Hypothalamus (tissue), 51 donors: ENCODE measurements around the gene TPRN.
A peak's percentile ranks its signal among the peaks of the same experiment; 100 is the strongest.

Experiments used
- DNase-seq, 51 donors: peaks; one replicate each; lab custom pipeline; 2025; lab: John Stamatoyannopoulos, UW

The TPRN gene

DNA sequence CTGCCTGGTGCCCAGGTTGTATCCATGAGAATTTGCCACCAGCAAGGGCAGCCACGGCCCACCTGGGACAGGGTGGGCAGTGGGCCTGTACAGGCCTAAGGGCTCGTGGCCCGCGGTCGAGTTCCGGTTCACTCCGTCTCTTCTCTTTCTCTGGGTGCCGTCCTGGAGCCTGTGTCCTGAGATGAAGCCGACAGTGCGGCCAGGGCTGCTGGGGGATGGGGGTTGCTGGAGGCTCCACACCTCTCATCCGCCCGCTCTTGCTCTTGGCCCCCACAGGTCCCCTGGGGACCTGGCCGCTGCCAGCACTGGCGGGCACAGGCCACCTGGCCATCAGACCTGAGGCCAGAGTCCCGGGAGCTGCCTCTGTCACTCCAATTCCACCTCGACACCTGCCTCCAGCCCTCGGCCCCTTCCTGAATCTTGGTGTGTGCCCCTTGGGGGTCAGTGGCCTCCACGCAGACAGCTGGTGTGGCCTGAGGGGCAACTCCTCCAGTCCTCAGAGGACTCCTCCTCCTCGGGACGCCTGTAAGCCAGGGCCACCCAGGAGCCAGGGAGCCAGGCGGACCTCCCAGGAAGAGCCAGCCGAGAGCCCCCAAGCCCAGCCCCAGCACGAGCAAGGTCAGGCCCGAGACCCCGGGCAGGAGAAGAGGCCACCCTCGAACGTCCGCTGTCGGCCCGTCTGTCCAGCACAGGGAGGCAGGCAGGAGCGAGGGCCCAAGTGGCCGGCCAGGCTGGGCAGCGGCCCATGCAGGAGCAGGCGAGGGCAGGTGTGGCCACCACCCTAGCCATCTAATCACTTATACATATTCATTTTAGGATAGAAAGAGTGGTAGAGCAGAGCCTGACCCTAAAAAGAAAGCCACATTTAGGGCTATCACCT, 35.9 kb downstream of the TPRN start:
- no peak for DNase-seq

DNA sequence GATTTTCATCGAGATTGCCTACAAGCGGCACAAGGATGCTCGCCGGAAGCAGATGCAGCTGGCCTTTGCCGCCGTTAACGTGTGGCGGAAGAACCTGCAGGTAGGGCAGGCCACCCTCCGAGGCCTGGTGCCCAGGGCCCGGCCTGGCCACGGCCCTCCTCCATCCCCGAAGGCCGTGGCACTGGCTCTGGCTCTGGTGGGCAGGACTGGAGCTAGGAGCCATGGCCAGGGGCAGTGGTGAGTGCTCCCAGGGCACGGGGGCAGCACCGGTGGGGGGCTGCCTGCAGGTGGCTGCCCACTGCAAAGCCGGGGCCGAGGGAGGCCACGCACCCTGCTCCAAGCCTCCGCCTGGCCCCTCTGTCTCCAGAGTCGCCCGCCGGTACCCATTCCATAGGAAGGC, 36.7 kb downstream of the TPRN start:
- no peak for DNase-seq

DNA sequence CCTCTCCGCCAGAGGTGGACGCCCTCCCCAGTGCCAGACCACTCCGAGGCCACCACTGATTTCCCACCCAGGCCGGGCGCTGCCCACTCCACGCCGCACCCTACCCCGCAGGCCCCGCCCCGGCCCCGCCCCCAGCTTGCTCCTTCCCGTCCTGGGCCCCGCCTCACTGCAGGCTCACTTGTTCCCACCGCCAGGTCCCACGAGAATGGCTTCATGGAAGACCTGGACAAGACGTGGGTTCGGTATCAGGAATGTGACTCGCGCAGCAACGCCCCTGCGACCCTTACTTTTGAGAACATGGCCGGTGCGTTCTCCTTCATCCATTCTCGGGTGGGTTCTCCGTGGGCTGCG, 37.2 kb downstream of the TPRN start:
- no peak for DNase-seq

DNA sequence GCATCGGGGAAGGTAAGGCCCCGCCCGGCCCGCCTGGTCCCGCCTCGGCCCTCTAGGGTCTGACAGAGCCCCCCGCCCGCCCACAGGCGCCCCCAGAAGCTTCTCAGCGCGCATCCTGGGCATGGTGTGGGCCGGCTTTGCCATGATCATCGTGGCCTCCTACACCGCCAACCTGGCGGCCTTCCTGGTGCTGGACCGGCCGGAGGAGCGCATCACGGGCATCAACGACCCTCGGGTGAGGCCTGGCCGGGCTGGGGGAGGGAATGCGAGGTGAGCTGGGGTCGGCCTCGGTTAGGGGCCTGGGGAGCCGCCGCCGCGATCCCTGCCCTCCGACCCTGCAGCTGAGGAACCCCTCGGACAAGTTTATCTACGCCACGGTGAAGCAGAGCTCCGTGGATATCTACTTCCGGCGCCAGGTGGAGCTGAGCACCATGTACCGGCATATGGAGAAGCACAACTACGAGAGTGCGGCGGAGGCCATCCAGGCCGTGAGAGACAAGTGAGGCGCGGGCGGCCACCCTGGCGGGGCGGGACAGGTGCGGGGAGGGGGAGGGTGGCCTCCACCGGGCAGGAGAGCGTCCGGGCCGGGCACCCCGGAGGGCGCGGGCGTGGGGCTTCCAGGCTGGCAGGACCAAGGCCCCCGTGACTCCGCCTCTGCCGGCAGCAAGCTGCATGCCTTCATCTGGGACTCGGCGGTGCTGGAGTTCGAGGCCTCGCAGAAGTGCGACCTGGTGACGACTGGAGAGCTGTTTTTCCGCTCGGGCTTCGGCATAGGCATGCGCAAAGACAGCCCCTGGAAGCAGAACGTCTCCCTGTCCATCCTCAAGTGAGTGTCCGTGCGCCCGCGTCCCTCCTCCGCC, 37.8 kb downstream of the TPRN start:
- no peak for DNase-seq

DNA sequence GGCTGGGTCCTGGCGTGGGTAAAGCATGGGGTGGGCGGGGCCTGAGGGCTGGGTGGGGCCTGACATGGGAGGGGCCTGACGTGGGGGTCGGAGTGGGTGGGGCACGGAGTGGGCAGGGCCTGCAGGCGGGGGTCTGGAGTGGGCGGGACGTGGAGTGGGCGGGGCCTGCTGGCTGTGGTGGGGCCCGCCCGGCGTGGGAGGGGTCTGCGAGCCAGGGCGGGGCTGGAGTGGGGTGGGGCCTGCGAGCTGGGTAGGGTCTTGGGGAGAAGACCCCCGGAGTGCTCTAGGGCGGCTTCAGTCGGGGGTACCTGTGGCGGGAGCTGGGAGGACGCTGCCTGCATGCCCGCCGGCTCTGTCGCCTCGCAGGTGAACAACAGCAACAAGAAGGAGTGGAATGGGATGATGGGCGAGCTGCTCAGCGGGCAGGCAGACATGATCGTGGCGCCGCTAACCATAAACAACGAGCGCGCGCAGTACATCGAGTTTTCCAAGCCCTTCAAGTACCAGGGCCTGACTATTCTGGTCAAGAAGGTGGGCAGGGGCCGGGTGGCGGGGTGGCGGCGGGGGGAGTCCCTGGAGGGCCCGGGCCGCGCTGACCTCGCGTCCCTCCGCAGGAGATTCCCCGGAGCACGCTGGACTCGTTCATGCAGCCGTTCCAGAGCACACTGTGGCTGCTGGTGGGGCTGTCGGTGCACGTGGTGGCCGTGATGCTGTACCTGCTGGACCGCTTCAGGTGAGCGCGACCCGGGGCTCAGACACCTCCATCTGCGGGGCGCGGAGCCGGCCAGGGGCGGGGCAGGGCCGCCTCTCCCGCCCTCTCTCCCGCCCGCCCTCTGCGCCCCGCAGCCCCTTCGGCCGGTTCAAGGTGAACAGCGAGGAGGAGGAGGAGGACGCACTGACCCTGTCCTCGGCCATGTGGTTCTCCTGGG, 38.7 kb downstream of the TPRN start:
- DNase-seq = no peak

DNA sequence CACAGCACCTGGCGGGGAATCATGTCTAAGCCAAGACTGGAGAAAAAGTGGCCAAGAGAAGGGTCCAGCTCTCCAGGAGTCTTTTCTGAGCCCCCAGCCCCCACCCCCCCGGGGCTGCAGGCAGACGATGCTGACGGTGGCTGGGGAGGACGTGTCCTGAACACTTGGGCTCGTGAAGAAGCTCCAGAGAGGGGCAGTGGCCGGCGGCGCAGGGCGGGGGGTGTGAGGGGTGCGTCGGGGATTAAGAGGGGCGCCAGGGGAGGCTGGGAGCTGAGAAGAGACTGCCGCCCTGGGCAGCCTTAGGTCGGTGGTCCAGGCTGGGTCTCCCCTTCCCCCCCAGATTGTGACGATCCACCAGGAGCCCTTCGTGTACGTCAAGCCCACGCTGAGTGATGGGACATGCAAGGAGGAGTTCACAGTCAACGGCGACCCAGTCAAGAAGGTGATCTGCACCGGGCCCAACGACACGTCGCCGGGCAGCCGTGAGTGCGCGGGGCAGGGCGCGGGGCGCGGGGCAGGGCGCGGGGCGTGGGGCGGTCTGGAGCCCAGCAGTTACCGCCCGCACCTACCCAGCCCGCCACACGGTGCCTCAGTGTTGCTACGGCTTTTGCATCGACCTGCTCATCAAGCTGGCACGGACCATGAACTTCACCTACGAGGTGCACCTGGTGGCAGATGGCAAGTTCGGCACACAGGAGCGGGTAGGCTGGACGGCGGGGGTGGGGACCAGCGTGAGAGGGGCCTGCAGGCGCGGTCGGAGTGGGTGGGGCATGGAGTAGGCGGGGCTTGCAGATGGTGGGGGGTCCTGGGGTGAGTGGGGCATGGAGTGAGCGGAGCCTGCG, 39.6 kb downstream of the TPRN start:
- no peak for DNase-seq

DNA sequence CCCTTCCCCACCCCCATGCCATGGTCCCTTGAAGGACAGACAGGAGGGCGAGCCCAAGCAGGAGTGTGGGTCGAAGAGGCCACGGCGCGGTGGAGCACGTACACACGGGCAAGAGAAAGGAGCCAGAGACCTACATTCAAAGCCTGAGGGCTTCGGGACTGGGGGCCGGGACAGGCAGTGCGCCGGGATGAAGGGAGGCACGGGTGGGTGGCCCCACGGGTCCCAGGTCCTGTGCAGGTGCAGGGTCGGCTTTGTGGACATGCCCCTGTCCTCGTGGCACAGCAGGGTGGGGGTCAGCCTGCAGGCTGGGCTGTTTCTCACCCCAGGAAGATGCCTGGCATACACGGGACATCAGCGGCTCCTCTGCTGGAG, 40.5 kb downstream of the TPRN start:
- DNase-seq = no peak

DNA sequence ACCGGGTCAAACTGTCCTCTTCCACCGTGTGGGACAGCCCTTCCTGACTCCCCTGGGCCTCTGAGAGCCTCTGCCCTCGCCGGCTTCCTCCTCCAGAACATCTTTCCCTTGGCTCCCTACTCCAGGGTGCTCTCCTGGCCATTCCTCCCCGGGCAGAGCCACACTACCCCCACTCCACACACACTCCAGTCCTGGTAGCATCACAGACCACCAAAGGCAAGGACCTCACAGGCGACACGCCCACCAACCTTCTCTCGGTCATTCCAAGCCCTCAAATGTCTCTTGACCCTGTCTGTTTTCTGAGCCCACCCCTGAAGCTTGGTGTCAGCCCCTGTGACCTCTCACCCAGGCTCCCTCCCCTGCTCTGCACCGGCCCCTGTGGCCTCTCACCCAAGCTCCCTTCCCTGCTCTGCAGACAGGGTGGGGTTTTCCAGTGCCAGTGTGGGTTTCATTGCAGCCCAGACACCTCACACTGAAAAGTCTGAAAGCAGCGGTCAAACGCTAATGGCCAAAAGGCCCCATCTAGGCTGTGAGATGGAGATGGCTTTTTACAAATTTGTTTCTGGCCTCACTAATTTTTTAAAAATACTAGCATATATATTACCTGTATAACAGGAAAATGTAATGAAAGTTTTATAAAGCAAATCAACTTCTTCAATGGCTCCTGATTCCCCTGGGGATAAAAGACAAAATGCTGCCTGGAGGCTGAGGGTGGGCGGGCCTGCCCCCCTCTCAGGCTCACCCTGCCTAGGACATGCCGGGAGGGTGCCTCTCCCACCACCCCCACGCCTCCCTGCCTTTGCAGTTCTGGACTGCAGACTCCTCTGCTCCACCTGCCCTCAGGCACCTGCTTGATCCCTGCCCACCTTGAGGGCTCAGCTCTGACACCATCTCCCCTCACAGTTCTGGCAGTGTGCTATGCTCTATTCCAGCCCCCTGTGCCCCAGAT, 41.2 kb downstream of the TPRN start:
- no peak for DNase-seq

DNA sequence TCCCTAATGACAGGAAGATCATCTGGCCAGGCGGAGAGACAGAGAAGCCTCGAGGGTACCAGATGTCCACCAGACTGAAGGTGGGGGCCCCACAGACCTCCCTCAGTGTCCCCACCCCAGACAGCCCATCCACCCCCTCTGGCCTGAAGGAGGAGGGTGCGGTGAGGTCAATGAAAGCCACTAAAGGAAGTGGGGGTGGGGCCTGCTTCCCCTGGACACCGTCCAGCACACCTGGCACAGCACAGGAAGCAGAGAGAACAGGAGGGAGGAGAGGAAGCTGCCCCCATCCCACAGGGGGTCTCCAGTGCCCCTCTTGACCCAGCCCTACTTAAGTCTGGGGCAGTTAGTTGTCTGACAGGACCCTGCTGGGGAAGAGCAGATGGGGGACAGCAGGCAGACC, 41.9 kb downstream of the TPRN start:
- DNase-seq = no peak

DNA sequence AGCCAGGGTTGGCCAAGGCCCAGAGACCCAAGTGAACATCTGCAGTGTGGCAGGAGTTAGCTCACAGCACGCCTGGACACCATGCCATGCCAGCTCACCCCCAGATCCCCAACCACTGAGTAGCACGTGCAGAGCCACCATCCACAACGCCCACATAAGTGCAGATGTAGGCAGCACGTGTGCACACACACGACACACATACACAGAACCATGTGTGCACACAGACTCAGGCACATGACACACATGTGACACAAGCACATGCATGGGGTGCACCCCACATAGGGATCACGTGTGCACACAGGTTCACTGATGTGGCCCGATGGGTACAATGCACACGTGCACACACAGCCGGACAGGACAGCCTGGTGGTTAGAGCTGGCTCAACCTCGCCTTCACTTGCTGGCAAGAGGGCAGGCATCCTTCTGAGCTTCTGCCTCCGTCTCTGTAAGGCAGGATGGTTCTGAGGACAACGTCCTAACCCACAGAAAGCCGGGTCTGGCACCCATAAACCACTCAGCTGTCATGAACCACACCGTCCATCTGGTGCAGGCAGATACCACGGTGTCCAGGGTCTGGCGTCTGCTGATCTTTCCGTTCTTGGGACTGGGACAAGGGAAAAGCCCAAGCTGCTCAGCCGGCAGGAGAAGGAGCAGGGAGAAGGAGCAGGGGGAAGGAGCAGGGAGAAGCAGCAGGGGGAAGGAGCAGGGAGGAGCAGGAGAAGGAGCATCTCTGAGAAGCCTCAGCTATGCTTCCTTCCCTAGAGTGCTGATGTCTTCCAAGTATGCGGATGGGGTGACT, 42.7 kb downstream of the TPRN start:
- no peak for DNase-seq

DNA sequence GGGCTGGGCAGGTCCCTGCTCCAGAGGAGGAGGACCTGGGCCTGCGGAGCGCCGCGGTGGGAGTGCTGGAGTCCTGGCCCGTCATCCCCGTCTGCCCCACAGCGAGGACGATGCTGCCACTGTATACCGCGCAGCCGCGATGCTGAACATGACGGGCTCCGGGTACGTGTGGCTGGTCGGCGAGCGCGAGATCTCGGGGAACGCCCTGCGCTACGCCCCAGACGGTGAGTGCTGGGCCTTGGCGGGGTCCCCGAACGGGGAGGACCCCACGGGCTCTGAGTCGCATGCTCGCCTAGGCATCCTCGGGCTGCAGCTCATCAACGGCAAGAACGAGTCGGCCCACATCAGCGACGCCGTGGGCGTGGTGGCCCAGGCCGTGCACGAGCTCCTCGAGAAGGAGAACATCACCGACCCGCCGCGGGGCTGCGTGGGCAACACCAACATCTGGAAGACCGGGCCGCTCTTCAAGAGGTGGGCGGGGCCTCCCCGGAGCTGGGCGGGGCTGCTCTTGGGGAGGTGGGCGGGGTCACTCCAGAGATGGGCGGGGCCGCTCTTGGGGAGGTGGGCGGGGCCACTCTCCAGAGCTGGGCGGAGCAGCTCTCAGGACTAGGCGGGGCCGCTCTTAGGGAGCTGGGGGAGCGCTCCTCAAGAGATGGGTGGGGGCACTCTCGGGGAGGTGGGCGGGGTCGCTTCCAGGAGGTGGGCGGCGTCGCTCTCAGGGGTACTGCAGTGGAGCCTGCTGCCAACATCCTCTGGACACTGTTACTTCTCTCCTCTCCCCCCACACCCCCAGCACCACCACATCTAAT, 43.8 kb downstream of the TPRN start:
- DNase-seq = peak in 6 of 51 donors; percentile 14 to 52 (median 35)

DNA sequence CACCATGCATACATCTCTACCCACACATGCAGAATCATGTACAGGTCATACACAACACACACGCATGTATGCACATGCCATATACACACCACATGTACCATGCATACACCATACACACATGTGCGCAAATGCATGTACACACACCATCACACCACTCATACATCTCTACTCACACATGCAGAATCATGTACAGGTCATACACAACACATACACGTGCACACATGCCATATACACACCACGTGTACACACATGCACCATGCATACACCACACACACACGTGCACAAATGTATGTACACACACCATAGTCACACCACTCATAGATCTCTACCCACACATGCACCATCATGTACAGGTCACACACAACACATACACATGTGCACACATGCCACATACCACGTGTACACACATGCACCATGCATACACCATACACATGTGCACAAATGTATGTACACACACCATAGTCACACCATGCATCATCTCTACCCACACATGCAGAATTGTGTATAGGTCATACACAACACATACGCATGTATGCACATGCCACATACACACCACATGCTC, 47.6 kb downstream of the TPRN start:
- no peak for DNase-seq

DNA sequence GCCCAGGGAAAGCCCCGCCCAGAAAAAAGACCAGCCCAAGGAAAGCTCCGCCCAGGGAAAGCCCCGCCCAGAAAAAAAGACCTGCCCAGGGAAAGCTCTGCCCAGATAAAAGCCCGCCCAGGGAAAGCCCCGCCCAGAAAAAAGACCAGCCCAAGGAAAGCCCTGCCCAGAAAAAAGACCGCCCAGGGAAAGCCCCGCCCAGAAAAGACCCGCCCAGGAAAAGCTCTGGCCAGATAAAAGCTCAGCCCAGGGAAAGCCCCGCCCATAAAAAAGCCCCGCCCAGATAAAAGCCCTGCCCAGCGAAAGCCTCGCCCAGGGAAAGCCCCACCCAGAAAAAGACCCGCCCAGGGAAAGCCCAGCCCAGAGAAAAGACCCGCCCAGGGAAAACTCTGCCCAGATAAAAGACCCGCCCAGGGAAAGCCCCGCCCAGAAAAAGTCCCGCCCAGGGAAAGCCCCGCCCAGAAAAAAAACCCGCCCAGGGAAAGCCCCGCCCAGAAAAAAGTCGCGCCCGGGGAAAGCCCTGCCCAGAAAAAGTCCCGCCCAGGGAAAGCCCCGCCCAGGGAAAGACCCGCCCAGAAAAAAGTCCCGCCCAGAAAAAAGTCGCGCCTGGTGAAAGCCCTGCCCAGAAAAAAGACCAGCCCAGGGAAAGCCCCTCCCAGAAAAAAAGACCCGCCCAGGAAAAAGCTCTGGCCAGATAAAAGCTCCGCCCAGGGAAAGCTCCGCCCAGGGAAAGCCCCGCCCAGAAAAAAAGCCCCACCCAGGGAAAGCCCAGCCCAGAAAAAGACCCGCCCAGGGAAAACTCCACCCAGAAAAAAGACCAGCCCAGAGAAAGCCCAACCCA, 49.7 kb downstream of the TPRN start:
- DNase-seq = peak in 2 of 51 donors; percentile 10 to 37

DNA sequence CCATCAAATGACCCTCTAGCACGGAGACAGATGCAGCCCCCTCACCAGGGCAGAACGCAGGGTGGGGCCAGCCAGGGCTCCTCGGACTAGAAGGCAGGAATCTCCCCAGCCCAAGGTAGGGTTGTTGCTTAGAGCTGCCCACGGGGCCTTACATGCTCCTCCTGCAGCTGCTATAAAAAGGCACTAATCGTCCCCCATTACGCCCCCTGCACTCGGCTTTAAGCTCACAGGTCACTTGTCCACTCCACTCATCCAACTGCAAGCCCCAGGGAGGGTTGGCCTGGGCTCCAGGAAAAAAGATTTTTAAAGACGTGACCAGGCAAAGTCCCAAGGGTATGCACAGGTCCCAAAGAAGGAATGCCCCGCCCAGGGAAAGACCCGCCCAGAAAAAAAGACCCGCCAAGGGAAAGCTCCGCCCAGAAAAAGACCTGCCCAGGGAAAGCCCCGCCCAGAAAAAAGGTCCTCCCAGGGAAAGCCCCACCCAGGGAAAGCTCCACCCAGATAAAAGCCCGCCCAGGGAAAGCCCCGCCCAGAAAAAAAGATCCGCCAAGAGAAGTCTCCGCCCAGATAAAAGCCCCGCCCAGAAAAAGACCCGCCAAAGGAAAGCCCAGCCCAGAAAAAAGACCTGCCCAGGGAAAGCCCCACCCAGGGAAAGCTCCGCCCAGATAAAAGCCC, 50.5 kb downstream of the TPRN start:
- DNase-seq = no peak

DNA sequence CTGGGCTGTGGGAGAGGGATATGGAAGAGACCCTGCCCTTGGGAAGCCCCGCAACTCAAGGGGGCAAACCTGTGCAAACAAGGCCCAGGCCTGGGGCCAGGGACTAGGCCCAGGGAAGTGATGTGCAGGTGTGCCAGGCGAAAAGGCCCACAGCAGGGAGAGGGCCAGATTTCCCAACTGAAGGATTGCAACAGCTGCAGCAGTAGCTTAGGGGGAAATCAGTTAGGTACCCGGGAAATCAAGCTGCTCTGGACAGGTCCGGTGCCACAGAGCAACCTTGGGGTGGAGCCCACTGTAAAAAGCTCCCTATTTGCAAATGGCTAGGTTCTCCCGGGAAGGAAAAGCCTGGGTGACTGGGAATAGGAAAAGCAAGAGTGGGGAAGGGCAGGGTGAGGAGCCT, 51.2 kb downstream of the TPRN start:
- no peak for DNase-seq
